ENCODE measurements around the gene FES. TPM values are rescaled to one million over a fixed set of nuclear protein-coding genes. Genes with fewer than 3 reads are reported as not detected.

FES gene
- polyA plus RNA-seq, 1 of the 3 experiments (the other 2 are of a cell fraction), result 0.03 TPM

- H3F3A ChIP-seq (replicated peaks; ENCODE audit: insufficient read depth), result no peaks in the 10 kb centered on the region
- H3K4me1 ChIP-seq (ENCODE audit: control insufficient read depth in 1 of 2, insufficient read depth in 2 of 2, low read depth in 1 of 2, low read length in 1 of 2), result no peaks in the 10 kb centered on the region
- H3K9me3 ChIP-seq, result no peaks in the 10 kb centered on the region
- CTCF ChIA-PET, result interaction anchor here (0.9 kb wide), 1 partner anchor 14 kb away, joined by 3 read pairs; no protein-coding TSS in a partner anchor
- H3K9ac ChIP-seq, result no peak overlapping the region
- H3K27ac ChIP-seq (ENCODE audit: low read depth in 2 of 2, low read length in 1 of 2), result no peak overlapping the region
- WGBS (ENCODE audit: low lambda C conversion rate), result 100% methylated on average over 4 of the region's 7 CpGs
- H3K9me2 ChIP-seq, result no peaks in the 10 kb centered on the region
- TF ChIP-seq EZH2phosphoT487 (IDR thresholded peaks at IDR 0.05; ENCODE audit: borderline replicate concordance, low read depth), result no peak
- H3K36me3 ChIP-seq (replicated peaks in 1 of 2; ENCODE audit: control insufficient read depth in 1 of 2, insufficient read depth in 2 of 2, low read length in 1 of 2), result peaks cover 0 to 65% of the 10 kb centered on the region in 2 experiments
- H4K20me1 ChIP-seq (ENCODE audit: insufficient read depth), result no peaks in the 10 kb centered on the region
- no peak for DNase-seq
- no peaks in the 10 kb centered on the region for H3K79me2 ChIP-seq (ENCODE audit: insufficient read depth)
- H2AFZ ChIP-seq (ENCODE audit: low read depth), result no peak overlapping the region
- H3K4me3 ChIP-seq (ENCODE audit: low read depth in 2 of 2, low read length in 1 of 2), result no peak overlapping the region
- H3K4me2 ChIP-seq, result no peak overlapping the region
- H3K27me3 ChIP-seq (ENCODE audit: insufficient read depth), result no peaks in the 10 kb centered on the region
- POLR2A ChIA-PET, result no interaction called here
Observed at GRCh38 chr15:90912770-90913075, 28.4 kb downstream of the FES start.

DNA sequence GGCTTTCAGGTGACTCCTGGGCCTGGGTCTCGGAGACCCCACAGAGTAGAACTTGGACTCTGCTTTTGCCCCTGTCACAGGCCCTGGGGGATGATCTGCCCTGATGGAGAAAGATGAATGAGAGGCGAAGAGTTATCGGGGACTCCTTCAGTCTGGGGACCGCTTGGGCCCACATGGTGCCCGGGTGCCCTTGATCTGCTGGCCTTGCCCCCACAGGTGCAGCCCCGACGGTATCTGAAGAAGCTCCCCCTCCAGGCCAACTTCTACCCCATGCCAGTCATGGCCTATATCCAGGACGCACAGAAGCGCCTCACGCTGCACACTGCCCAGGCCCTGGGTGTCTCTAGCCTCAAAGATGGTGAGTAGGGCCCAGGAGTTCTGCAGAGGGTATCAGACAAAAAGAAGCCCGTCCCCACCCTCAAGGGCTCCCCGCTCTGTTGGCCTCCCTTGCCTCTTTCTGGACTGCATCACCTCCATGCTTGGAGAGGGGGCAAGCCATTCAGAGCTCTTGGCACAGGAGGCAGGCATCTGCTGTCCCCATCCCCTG lies 29.2 kb downstream of the FES start:
- Histone ChIP-seq H2AFZ (ENCODE audit: low read depth) (no peak overlapping the region), H3K79me2 (ENCODE audit: insufficient read depth) (no peaks in the 10 kb centered on the region), H3K9me2 (no peaks in the 10 kb centered on the region), H3K9me3 (no peaks in the 10 kb centered on the region), H3K27me3 (ENCODE audit: insufficient read depth) (no peaks in the 10 kb centered on the region), H3K4me3 (ENCODE audit: low read depth in 2 of 2, low read length in 1 of 2) (no peak overlapping the region), H3K9ac (no peak overlapping the region), H3K27ac (ENCODE audit: low read depth in 2 of 2, low read length in 1 of 2) (no peak overlapping the region), H3F3A (replicated peaks; ENCODE audit: insufficient read depth) (no peaks in the 10 kb centered on the region), H3K4me2 (no peak overlapping the region), H4K20me1 (ENCODE audit: insufficient read depth) (no peaks in the 10 kb centered on the region), H3K4me1 (ENCODE audit: control insufficient read depth in 1 of 2, insufficient read depth in 2 of 2, low read depth in 1 of 2, low read length in 1 of 2) (no peaks in the 10 kb centered on the region), H3K36me3 (replicated peaks in 1 of 2; ENCODE audit: control insufficient read depth in 1 of 2, insufficient read depth in 2 of 2, low read length in 1 of 2) (peaks cover 0 to 66% of the 10 kb centered on the region in 2 experiments)
- TF ChIP-seq, protein P1, sequence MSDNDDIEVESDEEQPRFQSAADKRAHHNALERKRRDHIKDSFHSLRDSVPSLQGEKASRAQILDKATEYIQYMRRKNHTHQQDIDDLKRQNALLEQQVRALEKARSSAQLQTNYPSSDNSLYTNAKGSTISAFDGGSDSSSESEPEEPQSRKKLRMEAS (IDR thresholded peaks at IDR 0.05; ENCODE audit: low read depth), result no peak
- TF ChIP-seq GABPA (IDR thresholded peaks at IDR 0.05; ENCODE audit: low read depth) (no peak), FOXM1 (IDR thresholded peaks at IDR 0.05; ENCODE audit: low read depth) (no peak), MXI1 (IDR thresholded peaks at IDR 0.05; ENCODE audit: low read depth, low read length) (no peak), TEAD4 (IDR thresholded peaks at IDR 0.05; ENCODE audit: borderline replicate concordance, insufficient read depth) (no peak), NFIC (IDR thresholded peaks at IDR 0.05; ENCODE audit: borderline replicate concordance) (no peak), EZH2phosphoT487 (IDR thresholded peaks at IDR 0.05; ENCODE audit: borderline replicate concordance, low read depth) (no peak)
- TF ChIP-seq, protein P2, sequence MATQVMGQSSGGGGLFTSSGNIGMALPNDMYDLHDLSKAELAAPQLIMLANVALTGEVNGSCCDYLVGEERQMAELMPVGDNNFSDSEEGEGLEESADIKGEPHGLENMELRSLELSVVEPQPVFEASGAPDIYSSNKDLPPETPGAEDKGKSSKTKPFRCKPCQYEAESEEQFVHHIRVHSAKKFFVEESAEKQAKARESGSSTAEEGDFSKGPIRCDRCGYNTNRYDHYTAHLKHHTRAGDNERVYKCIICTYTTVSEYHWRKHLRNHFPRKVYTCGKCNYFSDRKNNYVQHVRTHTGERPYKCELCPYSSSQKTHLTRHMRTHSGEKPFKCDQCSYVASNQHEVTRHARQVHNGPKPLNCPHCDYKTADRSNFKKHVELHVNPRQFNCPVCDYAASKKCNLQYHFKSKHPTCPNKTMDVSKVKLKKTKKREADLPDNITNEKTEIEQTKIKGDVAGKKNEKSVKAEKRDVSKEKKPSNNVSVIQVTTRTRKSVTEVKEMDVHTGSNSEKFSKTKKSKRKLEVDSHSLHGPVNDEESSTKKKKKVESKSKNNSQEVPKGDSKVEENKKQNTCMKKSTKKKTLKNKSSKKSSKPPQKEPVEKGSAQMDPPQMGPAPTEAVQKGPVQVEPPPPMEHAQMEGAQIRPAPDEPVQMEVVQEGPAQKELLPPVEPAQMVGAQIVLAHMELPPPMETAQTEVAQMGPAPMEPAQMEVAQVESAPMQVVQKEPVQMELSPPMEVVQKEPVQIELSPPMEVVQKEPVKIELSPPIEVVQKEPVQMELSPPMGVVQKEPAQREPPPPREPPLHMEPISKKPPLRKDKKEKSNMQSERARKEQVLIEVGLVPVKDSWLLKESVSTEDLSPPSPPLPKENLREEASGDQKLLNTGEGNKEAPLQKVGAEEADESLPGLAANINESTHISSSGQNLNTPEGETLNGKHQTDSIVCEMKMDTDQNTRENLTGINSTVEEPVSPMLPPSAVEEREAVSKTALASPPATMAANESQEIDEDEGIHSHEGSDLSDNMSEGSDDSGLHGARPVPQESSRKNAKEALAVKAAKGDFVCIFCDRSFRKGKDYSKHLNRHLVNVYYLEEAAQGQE (IDR thresholded peaks at IDR 0.05; ENCODE audit: low read depth, low read length), result no peak
- no peak for DNase-seq
- POLR2A ChIA-PET, result no interaction called here
- CTCF ChIA-PET, result interaction anchor here (0.9 to 1.8 kb wide), 3 partner anchors 15 to 265 kb away, joined by 3 to 10 read pairs (median 3); no protein-coding TSS in a partner anchor
- WGBS (ENCODE audit: low lambda C conversion rate), result 100% methylated on average over 1 of the region's 12 CpGs
